Measurements from ENCODE around the gene PXN.

The PXN gene

DNA sequence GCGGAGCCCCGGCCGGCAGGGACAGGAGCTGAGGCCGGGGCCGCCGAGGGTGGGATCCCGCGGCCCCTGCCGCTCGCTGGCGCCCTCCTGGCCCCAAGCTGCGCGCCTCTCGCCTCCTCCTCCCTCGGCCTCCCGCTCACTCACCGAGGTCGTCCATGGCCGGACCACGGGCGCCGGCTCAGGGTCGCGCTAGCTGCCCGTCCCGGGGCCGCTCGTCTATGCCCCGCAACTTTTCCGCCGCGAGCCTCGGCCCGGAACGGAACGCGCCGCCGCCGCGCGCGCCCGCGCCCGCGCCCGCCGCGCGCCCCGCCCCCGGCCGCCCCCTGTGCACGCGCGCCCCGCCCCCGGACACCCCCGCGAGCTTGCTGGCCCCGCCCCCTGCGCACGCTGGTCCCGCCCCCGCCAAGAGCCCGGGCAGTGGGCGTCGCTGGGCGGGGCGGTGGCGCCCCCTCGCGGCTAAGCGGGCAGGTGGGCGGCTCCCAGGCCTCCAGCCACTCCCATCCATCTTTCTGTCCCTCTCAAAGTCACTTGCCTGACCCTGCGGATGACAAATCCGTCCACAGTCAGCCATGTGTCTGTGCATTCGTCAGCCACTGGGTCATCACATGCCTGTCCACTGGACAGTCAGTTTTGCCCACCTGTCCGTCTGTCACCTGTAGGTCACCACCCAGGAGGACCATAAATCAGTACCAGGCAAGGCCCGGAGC lies at the start of gene PXN:
PXN (minus strand) TSS at position 258 of the 707 bp plus-strand sequence; CDS start at position 157, 101 bp downstream.
- peaks cover 46 to 49% of the 10 kb centered on the region in 2 experiments for H3K4me1 ChIP-seq (ENCODE audit: control insufficient read depth in 1 of 2, insufficient read depth in 1 of 2, low read depth in 1 of 2, low read length in 1 of 2)
- H3K27ac ChIP-seq = peak within 1 kb of the TSS; percentile 99
- peak; percentile 95 for TF ChIP-seq CTCF (IDR thresholded peaks at IDR 0.05)

GRCh38 chr12:120314220-120314619 lies 48.7 kb upstream of the PXN start:
- no peaks in the 10 kb centered on the region for H3K36me3 ChIP-seq
- no peak for TF ChIP-seq CTCF (IDR thresholded peaks at IDR 0.05)
- H3K9me3 ChIP-seq = no peaks in the 10 kb centered on the region
- no peak overlapping the region for H3K4me3 ChIP-seq (ENCODE audit: low read depth in 1 of 2, low read length in 1 of 2)
- H3K27ac ChIP-seq = no peak overlapping the region
- peaks cover 16 to 17% of the 10 kb centered on the region in 2 experiments for H3K4me1 ChIP-seq (ENCODE audit: control insufficient read depth in 1 of 2, insufficient read depth in 1 of 2, low read depth in 1 of 2, low read length in 1 of 2)
- no peaks in the 10 kb centered on the region for H3K27me3 ChIP-seq

More for the DNA sequence above, at the start of gene PXN:
- peaks cover 21% of the 10 kb centered on the region for H3K36me3 ChIP-seq
- H3K9me3 ChIP-seq = no peaks in the 10 kb centered on the region
- no peaks in the 10 kb centered on the region for H3K27me3 ChIP-seq
- peak within 1 kb of the TSS; percentile 86 to 93 for H3K4me3 ChIP-seq (ENCODE audit: low read depth in 1 of 2, low read length in 1 of 2)

DNA sequence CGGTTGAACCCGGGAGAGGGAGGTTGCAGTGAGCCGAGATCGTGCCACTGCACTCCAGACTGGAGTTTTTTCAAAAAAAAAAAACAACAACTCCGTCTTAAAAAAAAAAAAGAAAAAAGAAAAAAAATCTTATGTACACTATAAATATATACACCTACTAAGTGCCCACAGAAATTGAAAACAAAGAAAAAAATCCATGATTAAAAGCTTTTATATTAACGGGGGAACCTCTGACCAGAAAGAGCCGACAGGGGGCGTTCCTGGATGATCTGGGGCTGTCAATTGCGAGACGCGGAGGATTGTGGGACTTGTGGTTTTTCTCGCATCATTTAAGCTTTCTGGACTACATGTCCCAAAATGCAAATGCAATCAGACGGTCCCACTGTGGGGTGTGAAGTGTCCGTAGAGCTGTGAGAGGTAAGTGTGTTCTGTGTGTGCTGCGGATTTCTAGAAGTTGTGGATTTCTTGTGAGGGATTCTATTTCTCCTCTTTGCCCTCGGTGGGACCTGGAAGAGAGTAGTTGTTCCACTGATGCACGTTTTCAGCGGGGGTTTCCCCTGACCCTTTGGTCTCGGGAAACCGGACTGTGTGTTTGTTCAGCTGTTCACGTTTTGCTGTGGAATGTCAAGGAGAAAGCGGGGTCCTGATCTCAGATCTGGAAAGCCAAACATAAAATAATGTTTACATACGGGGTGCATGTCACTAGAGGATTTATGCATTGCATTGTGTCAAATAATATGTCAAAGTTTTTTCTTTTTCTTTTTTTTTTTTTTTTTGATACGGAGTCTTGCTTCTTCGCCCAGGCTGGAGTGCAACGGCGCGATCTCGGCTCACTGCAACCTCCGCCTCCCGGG lies 36.7 kb upstream of the PXN start, which contains the start of gene SIRT4:
SIRT4 (plus strand) TSS at position 360 of the 854 bp plus-strand sequence. CDS start 1,241 bp downstream, outside the sequence.
- peak; percentile 49 for TF ChIP-seq CTCF (IDR thresholded peaks at IDR 0.05)
- H3K27ac ChIP-seq = peak within 1 kb of the TSS; percentile 41
- peak within 1 kb of the TSS; percentile 69 to 77 for H3K4me3 ChIP-seq (ENCODE audit: low read depth in 1 of 2, low read length in 1 of 2)
- no peaks in the 10 kb centered on the region for H3K36me3 ChIP-seq
- no peaks in the 10 kb centered on the region for H3K27me3 ChIP-seq
- peaks cover 8 to 12% of the 10 kb centered on the region in 2 experiments for H3K4me1 ChIP-seq (ENCODE audit: control insufficient read depth in 1 of 2, insufficient read depth in 1 of 2, low read depth in 1 of 2, low read length in 1 of 2)
- H3K9me3 ChIP-seq = no peaks in the 10 kb centered on the region

GRCh38 chr12:120292661-120293531 lies 27.4 kb upstream of the PXN start, which contains the start of gene RNU4-1:
Gene RNU4-1 (minus strand): TSS chr12:120293237.
- peaks cover 28 to 30% of the 10 kb centered on the region in 2 experiments for H3K4me1 ChIP-seq (ENCODE audit: control insufficient read depth in 1 of 2, insufficient read depth in 1 of 2, low read depth in 1 of 2, low read length in 1 of 2)
- H3K36me3 ChIP-seq = no peaks in the 10 kb centered on the region
- H3K9me3 ChIP-seq = no peaks in the 10 kb centered on the region
- no peaks in the 10 kb centered on the region for H3K27me3 ChIP-seq
- peak within 1 kb of the TSS; percentile 95 for H3K27ac ChIP-seq
- peak within 1 kb of the TSS; percentile 72 to 76 for H3K4me3 ChIP-seq (ENCODE audit: low read depth in 1 of 2, low read length in 1 of 2)
- TF ChIP-seq CTCF (IDR thresholded peaks at IDR 0.05) = no peak

DNA sequence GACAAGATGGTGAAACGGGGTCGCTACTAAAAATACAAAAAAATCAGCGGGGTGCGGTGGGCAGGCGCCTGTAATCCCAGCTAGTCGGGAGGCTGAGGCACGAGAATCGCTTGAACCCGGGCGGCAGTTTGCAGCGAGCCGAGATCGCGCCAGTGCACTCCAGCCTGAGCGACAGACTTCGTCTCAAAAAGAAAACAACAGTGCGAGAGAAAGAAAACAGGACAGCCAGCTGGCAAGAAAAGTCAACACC lies 26.8 kb upstream of the PXN start:
- Histone ChIP-seq H3K9me3 (no peaks in the 10 kb centered on the region), H3K36me3 (no peaks in the 10 kb centered on the region)

More for the DNA sequence above, 26.8 kb upstream of the PXN start:
- no peaks in the 10 kb centered on the region for H3K27me3 ChIP-seq
- peak overlapping the region; percentile 95 for H3K27ac ChIP-seq
- no peak for TF ChIP-seq CTCF (IDR thresholded peaks at IDR 0.05)
- peak overlapping the region; percentile 72 to 76 for H3K4me3 ChIP-seq (ENCODE audit: low read depth in 1 of 2, low read length in 1 of 2)
- peaks cover 28 to 30% of the 10 kb centered on the region in 2 experiments for H3K4me1 ChIP-seq (ENCODE audit: control insufficient read depth in 1 of 2, insufficient read depth in 1 of 2, low read depth in 1 of 2, low read length in 1 of 2)
